NT2/D1 (cell line): ENCODE data around the gene IGSF23.

ENCODE experiments used
- YY1 ChIP-seq: IDR thresholded peaks from 2 replicates; pipeline ENCODE4 v1.6.1; 2011; ENCODE audit not compliant: insufficient read length, insufficient read depth
- ZNF274 ChIP-seq: IDR thresholded peaks from 2 replicates; pipeline ENCODE4 v1.6.1; 2011; ENCODE audit warnings: mild to moderate bottlenecking, low read depth, low read length

GRCh38 chr19:44664976-44665375 lies 51.6 kb downstream of the IGSF23 start:
- TF ChIP-seq ZNF274 (no peak), YY1 (no peak)
